Stimulated activated CD4-positive, alpha-beta T cell treated with anti-CD3 and anti-CD28 coated beads, Interleukin-15, amount 100 ng/mL, for 24 hours (primary cell): ENCODE measurements around the gene STXBP2.

Experiments
- DNase-seq: peaks from one replicate; pipeline ENCODE4 v3.0.0-alpha.2; 2020

Gene STXBP2

DNA sequence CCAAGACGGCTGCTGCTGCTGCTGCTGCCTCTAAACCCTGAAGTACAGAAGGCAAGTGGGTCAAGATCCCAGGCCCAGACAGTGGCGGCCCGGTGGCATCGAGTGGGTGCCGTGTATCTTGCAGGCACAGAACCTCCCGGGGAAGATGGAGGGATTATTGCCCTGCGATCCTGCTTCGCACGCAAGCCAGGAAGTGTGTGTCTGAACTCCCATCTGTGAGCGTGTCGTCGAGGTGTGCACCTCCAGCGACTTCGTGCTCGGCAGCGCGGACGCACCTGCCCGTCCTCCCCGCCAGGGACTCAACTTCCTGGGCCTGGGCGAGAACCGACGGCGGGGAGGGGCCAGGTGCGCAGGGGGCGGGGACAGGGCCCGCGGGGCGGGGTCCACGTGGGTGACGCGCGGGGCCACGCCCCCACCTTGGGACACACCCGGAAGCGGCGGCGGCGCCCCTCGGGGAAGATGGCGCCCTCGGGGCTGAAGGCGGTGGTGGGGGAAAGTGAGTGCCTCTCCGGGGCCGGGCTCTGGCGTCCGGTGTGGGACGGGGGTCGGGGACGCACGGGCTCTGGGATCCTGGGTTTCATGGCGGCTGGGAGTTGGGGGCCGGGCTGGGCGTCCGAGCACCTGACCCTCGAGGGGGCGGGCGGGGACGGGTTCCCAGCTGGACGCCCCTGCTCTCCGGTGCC, at the start of gene STXBP2:
Gene STXBP2 (plus strand): TSS at position 420 of the 683 bp plus-strand sequence. CDS start 40 bp downstream, at position 460.
- DNase-seq = peak; percentile 91

DNA sequence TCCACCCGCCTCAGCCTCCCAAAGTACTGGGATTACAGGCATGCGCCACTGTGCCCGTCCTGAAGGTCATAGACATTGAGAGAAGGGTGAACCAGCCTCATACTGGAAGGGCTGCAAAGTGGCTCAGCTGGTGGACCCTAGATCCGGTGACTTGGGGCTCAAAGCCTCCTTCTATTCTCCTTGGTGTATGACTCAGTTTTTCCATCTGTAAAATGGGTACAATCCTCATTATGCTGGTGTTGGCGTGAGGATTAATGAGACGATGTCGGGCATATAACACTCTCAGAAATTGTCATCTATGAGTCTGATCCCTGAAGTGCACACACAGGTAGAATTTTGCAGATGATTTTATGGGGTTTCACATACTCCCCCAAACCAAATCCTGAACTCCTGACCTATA, 47.1 kb upstream of the STXBP2 start:
- no peak for DNase-seq

DNA sequence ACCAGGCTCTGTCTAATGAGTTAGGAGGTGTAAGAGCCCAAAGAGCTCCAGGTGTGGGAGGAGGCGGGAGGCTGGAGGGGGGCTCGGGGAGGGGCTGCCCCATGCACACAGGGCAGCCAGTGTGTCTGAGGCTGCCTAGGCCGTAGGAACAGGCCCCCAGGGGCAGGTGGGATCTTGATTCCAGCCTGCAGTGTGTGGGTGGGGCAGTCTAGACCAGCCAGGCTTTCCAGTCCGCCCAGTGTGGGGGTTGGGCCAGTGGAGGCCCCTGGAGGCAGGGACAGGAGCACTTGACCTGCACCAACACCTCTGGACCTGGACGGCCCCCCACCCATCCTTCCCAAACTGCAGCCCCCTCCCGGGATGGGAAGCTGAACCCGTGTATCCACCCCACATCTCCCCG, 46.7 kb upstream of the STXBP2 start:
- DNase-seq = no peak

DNA sequence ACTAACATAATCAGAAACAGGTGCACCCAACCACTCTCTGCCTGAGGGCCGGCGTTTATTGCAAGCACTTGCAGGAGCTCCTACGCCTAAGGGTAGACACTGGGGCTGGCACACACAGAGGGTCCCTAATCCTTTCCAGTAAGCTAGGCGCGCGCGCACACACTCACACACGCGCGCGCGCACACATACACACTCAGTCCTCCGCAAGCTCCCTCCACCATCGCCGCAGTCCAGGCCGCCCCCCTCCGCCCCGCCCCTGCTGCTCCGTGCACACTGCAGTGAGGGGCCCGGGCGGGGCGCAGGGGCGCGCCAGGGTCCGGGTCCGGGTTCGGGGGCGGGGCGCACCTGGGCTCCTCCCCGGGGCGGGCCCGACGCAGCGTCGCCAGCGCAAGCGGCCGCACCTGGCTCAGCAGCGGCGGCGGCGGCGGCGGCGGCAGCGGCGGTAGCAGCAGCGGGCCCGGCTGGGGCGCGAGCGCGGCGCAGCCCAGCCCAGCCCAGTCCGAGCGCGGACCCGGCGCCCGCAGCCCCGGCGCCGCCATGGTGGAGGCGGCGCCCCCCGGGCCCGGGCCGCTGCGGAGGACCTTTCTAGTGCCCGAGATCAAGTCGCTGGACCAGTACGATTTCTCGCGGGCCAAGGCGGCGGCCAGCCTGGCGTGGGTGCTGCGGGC, 41.3 kb upstream of the STXBP2 start, which contains the start of gene CAMSAP3:
Gene CAMSAP3 (plus strand): TSS at position 398 of the 668 bp plus-strand sequence. CDS start 140 bp downstream, at position 538.
- peak; percentile 63 for DNase-seq

DNA sequence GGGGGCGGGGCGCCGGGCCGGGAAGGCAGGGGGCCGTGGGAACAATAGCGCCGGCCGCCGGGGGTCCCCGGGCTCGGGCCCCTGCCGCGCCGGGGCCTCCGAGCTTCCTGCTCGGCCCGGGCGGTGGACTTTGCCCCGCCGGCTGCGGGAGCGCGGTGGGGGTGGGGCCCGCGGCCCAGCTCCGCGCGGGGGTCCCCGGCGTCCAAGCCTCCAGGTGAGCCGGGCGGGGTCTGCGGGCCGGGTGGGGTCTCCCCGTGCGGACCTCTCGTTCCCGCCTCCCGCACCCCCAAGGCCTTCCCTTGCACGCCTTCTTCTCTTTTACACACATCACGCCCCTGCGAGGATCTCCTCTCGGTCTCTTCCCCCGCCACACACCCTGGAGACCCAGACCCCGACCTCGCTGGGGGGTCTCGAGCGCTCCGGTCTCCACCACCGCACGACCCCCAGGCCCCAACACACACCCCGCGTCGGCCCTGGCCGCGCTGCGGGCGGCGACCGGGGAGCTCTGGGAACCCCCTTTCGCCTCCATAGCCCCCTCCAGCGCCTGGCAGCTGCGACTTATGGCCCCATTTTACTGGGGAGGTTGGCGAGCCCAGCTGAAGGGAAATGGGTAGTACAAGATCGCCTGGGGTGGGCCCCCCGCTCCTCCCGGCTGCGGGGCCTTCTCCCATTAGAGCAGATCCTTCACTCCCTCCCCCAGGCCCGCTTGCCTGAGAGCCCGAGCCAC, 40.5 kb upstream of the STXBP2 start:
- DNase-seq = no peak

DNA sequence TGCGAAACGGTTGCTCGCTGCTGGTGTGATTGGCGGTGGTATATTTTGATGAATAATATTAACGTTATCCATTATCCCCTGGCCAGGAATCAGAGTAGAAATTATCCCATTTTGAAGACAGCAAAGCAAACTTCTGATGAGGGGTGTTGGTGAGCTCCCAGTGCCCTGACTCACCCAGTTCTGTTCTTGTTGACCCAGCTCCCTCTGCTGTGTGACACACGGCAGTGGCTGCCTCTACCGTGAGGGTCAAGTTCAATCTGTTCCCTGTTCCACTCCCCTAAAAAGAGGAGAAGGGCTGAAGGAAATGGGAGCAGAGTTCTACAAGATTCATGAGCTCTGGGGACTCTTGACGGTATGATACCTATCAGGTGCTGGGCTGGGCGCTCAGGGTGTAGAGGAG, 39.2 kb upstream of the STXBP2 start:
- DNase-seq = no peak

DNA sequence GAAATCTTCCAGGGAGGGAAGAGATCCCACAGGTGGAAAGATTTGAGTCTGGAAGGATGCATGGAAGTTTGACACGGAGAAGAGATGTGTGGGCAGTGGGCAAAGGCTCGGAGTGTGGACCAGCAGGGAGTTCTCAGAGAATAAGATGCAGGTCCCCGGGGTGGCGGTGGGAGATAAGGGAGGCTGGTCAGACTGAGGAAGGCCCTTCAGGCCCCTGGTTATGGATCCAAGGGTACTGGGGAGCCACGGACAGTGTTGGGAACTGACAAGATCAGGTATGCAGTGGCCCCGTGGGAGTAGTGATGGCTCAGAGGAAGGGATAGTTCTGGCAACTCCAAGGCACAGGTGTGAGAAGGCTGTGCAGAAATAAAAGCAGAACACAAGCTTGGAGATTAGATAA, 38.7 kb upstream of the STXBP2 start:
- DNase-seq = no peak

DNA sequence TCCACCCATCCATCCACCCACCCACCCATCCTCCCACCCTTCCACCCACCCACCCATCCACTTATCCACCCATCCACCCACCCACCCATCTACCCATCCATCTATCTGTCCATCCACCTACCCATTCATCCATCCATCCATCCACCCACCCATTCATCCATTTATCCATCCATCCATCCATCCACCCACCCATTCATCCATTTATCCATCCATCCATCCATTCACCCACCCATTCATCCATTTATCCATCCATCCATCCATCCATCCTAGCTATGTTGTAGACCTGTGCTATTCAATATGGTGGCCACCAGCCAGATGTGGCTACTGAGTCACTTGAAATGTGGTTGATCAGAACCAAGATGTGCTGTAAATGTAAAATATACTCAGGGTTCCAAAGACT, 36.2 kb upstream of the STXBP2 start:
- DNase-seq = no peak

DNA sequence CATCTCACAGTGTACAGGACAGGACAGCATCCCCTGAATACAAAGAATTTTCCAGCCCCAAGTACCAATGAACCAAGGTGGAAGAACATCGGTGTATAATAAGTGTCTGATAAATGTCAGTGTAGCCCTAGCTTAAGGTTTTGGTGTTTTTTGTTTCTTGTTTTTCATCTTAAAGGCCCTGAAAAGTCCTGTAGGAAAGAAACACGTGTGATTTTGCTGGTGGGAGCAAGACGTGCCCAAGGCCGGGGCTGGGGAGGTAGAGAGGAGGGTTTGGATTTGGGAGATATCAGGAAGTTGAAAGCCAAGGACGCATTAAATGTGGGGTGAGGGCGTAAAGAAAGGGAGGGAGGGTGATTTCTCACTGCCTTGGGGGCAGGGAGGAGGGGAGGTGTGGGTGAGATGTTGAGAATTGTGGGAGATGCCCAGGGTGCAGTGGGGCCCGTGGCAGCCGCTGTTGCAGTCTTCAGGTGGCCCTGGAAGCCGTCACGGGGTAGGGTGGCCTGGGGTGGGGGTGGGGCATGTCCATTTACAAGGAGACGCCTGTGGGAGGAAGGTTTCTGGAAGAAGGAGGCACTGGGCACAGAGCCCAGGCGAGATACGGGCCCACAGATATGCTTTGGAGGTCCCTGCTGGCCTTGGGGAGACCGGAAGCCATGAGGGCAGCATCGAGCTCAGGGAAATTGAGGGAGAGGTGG, 34.5 kb upstream of the STXBP2 start:
- DNase-seq = no peak

DNA sequence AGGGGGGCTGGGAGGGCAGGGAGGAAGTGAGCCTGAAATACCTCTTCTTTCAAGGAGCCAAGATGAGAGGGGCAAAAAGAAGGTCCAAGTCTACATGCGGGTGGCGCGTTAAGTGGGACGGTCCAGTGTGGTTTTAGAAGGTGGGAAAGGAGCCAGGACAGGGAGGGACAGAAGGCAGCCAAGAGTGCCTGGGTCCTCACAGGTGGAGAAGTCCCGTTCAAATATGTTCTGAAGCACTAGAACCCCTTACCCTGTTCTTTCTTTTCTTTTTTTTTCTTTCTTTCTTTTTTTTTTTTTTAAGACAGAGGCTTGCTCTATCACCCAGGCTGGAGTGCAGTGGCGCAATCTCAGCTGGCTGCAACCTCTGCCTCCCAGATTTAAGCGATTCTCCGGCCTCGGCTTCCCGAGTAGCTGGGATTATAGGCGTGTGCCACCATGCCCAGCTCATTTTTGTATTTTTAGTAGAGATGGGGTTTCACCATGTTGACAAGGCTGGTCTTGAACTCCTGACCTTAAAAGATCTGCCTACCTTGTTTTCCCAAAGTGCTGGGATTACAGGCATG, 33.9 kb upstream of the STXBP2 start:
- DNase-seq = no peak

DNA sequence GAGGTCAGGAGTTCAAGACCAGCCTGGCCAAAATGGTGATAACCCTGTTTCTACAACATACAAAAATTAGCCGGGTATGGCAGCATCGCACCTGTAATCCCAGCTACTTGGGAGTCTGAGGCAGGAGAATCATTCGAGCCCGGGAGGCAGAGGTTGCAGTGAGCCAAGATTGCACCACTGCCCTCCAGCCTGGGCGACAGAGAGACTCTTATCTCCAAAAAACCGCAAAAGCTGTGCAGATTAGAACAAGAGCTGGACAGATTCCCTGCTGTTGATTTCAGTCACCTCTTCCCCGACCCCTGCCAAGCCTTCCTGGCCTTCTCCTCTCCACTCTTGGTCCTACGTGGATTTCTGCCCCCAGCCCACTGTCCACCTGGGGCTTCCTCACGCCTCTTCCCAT, 33.0 kb upstream of the STXBP2 start:
- DNase-seq = no peak

DNA sequence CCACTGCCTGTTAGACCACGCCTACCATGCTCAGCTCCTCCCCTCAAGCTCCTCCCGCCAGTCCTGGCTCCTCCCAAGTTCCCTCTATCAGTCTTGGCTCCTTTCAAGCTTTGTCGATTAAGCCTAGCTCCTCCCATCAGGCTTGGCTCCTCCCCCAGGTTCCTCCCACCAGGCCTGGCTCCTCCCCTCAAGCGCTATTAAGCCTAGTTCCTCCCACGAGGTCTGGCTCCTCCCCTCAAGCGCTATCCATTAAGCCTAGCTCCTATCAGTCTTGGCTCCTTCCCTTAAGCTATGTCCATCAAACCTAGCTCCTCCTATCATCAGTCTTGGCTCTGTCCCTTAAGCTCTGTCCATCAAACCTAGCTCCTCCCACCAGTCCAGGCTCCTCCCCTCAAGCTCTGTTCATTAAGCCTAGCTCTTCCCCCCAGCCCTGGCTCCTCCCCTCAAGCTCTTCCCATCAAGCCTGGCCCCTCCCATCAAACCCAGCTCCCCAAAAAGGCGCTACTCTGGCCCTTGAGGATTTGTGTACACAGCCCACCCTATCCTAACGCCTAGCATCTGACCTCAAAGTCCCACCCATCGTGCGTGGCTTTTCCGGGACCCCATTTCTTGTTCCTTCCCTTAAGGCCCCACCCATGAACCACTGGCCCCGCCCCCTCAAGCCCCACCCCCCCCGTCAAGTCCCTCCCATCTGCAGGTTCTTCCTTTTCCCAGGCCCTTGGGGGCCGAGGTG, 31.3 kb upstream of the STXBP2 start:
- DNase-seq = peak; percentile 62

DNA sequence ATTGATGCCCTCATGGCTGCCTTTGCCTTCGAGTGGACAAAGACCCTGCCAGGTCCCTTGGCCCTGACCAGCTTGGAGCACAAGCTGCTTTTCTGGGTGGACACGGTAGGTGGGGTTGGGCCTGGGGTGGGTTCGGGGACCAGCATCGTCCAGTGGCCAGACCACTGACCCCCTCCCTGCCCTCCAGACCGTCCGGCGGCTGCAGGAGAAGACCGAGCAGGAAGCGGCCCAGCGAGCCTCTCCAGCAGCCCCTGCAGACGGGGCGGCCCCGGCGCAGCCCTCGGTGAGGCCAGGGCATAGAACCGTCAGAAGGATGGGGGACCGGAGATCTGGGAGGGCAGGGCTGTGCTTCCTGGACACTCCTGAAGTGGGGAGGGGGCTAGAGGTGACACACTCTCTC, 30.6 kb upstream of the STXBP2 start:
- DNase-seq = no peak

DNA sequence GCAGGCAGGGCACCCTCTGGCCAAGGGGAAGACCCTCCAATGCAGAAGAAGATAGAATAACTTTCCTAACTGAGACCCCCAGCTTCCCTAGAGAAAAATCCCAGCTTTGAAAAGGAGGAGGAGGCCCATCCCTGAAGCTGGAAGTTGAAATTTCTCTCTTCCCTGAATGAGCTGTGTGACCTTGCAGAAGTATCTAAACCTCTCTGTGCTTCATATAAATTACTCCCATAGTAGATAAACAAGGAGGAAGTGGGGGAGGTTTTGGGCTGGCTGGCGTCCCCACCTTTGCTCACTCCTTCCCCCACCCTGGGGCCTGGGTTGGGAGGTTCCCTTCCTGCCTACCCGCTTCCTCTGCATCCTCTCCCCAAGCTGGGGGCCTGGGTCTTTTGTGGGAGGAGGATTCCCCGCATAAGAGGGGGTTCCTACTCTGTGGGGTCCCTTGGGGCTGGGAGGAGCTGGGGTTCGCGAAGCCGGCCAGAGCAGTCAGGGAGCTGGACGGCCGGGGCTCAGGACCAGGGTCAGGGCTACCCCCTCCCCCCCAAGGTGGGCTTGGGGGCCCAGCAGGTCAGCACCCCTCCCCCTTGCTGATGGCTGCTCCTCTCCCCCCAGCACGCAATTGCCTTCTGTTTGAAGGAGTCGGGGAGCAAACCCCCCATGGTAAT, 29.6 kb upstream of the STXBP2 start:
- DNase-seq = no peak

DNA sequence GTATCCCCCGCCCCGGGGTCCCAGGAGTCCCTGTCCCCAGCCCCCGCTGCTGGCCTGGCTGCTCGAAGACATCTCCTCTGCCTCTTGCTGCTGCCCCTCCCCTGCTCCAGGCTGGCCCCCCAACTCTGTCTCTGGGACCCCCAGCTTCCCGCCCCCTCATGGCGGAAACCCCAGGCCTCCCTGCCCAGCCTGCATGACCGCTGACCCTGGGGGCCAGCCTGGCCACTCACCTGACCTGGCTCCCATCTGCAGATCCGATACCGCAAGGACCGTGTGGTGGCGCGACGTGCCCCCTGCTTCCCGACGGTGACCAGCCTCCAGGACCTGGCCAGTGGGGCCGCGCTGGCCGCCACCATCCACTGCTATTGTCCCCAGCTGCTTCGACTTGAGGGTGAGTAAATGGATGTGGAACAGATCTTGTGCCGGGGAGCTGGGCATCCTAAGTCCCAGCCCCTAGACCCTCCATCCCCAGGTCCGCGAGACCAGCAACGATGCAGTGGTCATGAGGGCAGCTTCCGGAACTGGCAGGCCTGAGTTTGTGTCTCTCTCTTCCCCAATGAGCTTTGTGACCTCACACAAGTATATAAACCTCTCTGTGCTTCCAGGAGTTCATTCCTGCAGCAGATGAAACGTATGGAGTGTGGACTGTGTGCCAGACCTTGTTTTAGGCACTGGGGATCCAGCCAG, 28.9 kb upstream of the STXBP2 start:
- no peak for DNase-seq

DNA sequence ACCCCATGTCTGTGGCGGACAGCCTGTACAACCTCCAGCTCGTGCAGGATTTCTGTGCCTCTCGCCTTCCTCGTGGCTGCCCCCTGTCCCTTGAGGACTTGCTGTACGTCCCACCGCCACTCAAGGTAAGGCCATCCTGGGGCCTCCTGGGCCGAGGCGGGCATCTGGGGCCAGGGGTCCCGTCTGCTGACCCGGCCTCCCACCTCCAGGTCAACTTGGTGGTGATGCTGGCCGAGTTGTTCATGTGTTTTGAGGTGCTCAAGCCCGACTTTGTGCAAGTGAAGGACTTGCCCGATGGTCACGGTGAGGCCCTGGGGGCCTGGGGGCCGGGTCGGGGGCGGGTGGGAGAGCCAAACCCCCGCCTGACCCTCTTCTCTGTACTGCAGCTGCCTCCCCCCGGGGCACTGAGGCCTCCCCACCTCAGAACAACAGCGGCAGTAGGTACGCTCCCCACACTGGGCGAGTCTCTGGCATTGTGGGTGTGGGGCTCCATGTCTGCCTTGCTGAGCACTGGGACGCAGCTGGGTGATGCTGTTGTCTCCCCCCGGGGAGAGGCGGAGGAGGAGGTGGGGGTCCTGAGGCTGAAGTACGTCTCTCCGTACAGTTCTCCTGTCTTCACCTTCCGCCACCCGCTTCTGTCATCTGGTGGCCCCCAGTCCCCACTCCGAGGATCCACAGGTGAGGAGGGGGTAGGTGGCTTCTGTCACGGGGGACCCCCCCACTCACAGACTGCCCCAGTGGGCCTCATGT, 26.2 kb upstream of the STXBP2 start:
- DNase-seq = no peak

DNA sequence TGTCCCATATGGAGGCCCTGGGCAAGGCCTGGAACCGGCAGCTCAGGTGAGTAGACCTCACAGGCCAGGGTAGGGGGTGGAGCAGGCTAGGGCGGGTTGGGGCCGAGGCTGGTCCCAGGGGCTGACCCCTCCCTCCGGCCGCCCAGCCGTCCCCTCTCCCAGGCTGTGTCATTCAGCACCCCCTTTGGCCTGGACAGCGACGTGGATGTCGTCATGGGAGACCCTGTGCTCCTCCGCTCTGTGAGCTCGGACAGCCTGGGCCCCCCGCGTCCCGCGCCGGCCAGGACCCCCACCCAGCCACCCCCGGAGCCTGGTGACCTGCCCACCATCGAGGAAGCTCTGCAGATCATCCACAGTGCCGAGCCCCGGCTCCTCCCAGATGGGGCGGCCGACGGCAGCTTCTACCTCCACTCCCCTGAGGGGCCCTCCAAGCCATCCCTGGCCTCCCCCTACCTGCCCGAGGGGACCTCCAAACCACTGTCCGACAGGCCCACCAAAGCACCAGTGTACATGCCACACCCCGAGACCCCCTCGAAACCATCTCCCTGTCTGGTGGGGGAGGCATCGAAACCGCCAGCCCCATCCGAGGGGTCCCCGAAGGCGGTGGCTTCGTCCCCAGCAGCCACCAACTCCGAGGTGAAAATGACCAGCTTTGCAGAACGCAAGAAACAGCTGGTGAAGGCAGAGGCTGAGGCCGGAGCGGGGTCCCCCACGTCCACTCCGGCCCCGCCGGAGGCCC, 25.2 kb upstream of the STXBP2 start:
- no peak for DNase-seq

DNA sequence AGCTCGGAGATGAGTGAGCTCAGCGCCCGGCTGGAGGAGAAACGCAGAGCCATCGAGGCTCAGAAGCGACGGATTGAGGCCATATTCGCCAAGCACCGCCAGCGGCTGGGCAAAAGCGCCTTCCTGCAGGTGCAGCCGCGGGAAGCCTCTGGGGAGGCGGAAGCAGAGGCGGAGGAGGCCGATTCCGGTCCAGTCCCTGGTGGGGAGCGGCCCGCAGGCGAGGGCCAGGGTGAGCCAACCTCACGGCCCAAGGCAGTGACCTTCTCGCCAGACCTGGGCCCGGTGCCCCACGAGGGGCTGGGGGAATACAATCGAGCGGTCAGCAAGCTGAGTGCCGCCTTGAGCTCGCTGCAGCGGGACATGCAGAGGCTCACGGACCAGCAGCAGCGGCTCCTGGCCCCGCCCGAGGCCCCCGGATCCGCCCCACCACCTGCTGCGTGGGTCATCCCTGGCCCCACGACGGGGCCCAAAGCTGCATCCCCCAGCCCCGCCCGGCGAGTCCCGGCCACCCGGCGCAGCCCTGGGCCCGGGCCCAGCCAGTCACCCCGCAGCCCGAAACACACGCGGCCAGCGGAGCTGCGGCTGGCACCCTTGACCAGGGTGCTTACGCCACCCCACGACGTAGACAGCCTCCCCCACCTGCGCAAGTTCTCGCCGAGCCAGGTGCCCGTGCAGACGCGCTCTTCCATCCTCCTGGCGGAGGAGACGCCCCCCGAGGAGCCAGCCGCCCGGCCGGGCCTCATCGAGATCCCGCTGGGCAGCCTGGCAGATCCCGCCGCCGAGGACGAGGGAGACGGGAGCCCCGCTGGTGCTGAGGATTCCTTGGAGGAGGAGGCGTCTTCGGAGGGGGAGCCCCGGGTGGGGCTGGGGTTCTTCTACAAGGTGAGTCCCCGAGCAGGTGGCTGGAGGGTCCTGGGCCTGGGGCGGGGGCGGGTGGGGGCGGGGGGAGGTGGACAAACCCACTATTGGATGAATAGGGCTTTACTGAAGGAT, 24.3 kb upstream of the STXBP2 start:
- no peak for DNase-seq
